ENCODE measurements around the gene FSD1L. TPM values are rescaled to one million over a fixed set of nuclear protein-coding genes. Genes with fewer than 3 reads are reported as not detected.

The FSD1L gene
- total RNA-seq, 6 experiments from 2014 or later: 0.46 to 2.0 (median 1.3) TPM

DNA sequence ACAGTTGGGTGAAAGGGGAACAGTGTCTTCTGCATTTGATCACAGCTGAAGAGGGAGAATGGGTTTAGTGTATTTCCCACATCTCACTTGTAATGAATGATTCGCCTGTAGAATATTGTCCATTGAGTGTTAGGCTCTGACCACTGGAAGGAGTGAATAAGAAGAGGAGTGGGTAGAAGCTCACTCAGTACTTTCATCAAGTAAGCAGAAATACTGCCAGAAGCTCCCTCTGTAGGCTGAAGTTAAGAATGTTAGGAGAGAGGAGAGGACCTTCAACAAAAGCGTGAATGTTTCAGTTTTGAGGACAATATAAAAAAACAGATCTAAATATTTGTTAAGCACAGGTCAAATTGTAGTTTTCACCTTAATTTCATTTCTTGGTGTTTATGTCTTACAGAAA lies 27.5 kb downstream of the FSD1L start:
- Histone ChIP-seq H3K27ac (no peak overlapping the region), H3K36me3 (no peaks in the 10 kb centered on the region), H3K4me1 (peaks cover 0 to 8% (median 0%) of the 10 kb centered on the region in 4 donors), H3K27me3 (no peaks in the 10 kb centered on the region), H3K9me3 (no peaks in the 10 kb centered on the region), H3K4me3 (no peak overlapping the region)
- no peak for TF ChIP-seq POLR2A (IDR thresholded peaks at IDR 0.05)
- TF ChIP-seq, protein P1, sequence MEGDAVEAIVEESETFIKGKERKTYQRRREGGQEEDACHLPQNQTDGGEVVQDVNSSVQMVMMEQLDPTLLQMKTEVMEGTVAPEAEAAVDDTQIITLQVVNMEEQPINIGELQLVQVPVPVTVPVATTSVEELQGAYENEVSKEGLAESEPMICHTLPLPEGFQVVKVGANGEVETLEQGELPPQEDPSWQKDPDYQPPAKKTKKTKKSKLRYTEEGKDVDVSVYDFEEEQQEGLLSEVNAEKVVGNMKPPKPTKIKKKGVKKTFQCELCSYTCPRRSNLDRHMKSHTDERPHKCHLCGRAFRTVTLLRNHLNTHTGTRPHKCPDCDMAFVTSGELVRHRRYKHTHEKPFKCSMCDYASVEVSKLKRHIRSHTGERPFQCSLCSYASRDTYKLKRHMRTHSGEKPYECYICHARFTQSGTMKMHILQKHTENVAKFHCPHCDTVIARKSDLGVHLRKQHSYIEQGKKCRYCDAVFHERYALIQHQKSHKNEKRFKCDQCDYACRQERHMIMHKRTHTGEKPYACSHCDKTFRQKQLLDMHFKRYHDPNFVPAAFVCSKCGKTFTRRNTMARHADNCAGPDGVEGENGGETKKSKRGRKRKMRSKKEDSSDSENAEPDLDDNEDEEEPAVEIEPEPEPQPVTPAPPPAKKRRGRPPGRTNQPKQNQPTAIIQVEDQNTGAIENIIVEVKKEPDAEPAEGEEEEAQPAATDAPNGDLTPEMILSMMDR (IDR thresholded peaks at IDR 0.05): peak; percentile 37 to 54 (median 48)
- DNase-seq (no peak), ATAC-seq (peak; percentile 83 to 86 (median 85))
- intact Hi-C loops (cut with DNase I): no loop called here
- 38% methylated on average over 2 of the region's 2 CpGs for WGBS (ENCODE audit: insufficient coverage, low coverage, low lambda C conversion rate, missing lambda C conversion rate)

DNA sequence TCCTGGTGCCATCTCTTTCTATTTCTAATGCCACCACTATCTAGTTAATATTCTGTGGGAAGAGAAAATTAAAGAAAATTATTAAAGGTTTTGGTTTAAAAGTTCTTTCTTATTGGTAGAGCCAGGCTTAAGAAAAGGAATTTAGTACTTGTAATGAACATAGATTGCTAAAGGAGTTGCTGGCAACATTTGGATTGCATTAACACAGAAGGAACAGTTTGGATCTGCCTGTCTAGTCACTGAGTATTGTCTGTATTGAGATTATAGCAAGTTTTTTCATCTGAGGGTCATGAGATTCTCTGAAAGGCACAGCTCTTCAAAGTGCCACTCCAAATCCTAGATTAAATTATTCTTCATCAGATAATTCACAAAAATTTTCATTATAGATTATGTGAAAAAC lies 32.0 kb downstream of the FSD1L start:
- TF ChIP-seq, protein P1 (IDR thresholded peaks at IDR 0.05): no peak
- TF ChIP-seq POLR2A (IDR thresholded peaks at IDR 0.05): no peak
- Histone ChIP-seq H3K4me1 (peaks cover 0 to 8% (median 0%) of the 10 kb centered on the region in 4 donors), H3K9me3 (no peaks in the 10 kb centered on the region), H3K36me3 (no peaks in the 10 kb centered on the region), H3K4me3 (no peak overlapping the region), H3K27ac (no peak overlapping the region), H3K27me3 (no peaks in the 10 kb centered on the region)
- DNase-seq (no peak), ATAC-seq (no peak)
- intact Hi-C loops (cut with DNase I): no loop called here

DNA sequence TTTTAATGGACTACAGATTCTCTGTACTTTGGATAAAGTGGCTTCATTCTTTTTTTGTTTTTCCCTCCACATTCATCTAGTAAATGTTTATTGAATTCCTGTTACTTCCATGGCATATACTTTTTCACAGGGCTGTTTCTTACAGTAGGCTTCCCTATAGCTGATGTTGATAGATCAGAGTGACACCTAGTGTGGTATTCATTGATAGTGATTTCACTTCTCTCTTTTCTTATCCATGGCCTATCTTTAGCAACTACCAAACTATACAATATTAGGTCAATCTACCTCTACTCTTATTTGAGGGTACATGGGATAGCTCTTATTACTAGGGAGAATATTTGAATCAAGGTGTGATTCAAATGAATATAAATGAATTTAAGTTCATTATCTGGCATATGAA lies 35.8 kb downstream of the FSD1L start:
- no peak overlapping the region for H3K4me3 ChIP-seq
- no peak for DNase-seq
- ATAC-seq: no peak
- no peak for TF ChIP-seq POLR2A (IDR thresholded peaks at IDR 0.05)
- TF ChIP-seq, protein P1 (IDR thresholded peaks at IDR 0.05): no peak
- intact Hi-C loops (cut with DNase I): no loop called here
- H3K36me3 ChIP-seq: no peaks in the 10 kb centered on the region
- no peaks in the 10 kb centered on the region for H3K27me3 ChIP-seq
- H3K4me1 ChIP-seq: no peaks in the 10 kb centered on the region
- no peaks in the 10 kb centered on the region for H3K9me3 ChIP-seq
- no peak overlapping the region for H3K27ac ChIP-seq

DNA sequence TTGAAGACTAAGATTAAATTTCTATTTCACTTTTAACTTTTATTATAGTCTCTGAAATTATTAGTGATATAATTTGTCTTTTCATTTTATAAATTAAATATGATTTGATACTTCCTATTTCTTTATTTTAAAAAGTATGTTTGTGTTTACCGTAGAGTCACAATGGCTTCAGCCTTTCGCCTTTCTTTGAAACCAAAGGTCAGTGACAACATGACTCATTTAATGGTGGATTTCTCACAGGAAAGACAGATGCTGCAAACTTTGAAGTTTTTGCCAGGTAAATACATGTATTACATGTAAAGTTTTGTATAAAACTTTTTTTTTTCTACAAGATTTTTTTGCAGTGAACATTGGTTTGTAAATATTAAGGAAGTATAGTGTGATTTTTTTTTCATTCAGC lies 36.4 kb downstream of the FSD1L start:
- H3K27ac ChIP-seq: no peak overlapping the region
- intact Hi-C loops (cut with DNase I): no loop called here
- no peak overlapping the region for H3K4me3 ChIP-seq
- ATAC-seq (no peak), DNase-seq (no peak)
- WGBS (ENCODE audit: insufficient coverage, low coverage, low lambda C conversion rate, missing lambda C conversion rate): 65% methylated on average over 2 of the region's 2 CpGs
- no peaks in the 10 kb centered on the region for H3K4me1 ChIP-seq
- H3K9me3 ChIP-seq: no peaks in the 10 kb centered on the region
- no peaks in the 10 kb centered on the region for H3K27me3 ChIP-seq
- no peaks in the 10 kb centered on the region for H3K36me3 ChIP-seq
- TF ChIP-seq, protein P1 (IDR thresholded peaks at IDR 0.05): no peak
- TF ChIP-seq POLR2A (IDR thresholded peaks at IDR 0.05): no peak

DNA sequence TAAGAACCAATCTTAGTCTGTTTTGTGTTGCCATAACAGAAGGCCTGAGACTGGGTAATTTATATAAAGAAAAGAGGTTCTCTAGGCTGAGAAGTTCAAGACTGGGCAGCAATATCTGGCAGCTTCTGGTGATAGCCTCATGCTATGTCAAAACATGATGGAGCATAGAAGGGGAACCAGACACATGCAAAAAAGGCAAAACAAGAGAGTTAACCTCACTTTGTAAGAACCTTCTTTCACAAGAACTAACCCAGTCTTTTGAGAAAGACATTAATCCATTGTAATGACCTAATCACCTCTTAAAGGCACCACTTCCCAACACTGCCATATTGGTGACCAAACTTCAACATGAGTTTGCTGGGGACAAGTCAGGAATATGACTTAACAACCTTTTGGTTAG lies 37.3 kb downstream of the FSD1L start:
- intact Hi-C loops (cut with DNase I): no loop called here
- H3K4me3 ChIP-seq: no peak overlapping the region
- H3K36me3 ChIP-seq: no peaks in the 10 kb centered on the region
- DNase-seq (no peak), ATAC-seq (no peak)
- no peaks in the 10 kb centered on the region for H3K9me3 ChIP-seq
- no peak for TF ChIP-seq POLR2A (IDR thresholded peaks at IDR 0.05)
- TF ChIP-seq, protein P1 (IDR thresholded peaks at IDR 0.05): no peak
- no peaks in the 10 kb centered on the region for H3K27me3 ChIP-seq
- no peak overlapping the region for H3K27ac ChIP-seq
- H3K4me1 ChIP-seq: no peaks in the 10 kb centered on the region
